Panc1 (cell line): Measurements from ENCODE around the gene WWOX. TPM values are rescaled to one million over a fixed set of nuclear protein-coding genes. Genes with fewer than 3 reads are reported as not detected.

Experiments used
- ATAC-seq: fragments of 200-7000 bp; cut with Tn5 transposase; 2 replicates; pipeline ENCODE4 v1.9.1; 2020; ENCODE audit warnings: mild to moderate bottlenecking, moderate library complexity
- BruUV-seq: library from RNA; stranded (reverse); fragments of 400-500 nt; replicated peaks from 2 replicates; lab custom pipeline; 2021; lab: Mats Ljungman, UMichigan
- CTCF ChIA-PET: fragments of 300-600 bp; sonication (Branson Sonifier 250); formaldehyde crosslinking; loops from one replicate; lab custom pipeline; 2022; ENCODE audit warnings: antibody characterized with exemption; lab: Charles Lee
- POLR2A ChIA-PET: fragments of 300-600 bp; sonication (Branson Sonifier 250); formaldehyde crosslinking; loops from one replicate; lab custom pipeline; 2022; ENCODE audit warnings: antibody characterized with exemption; lab: Charles Lee
- DNase-seq: peaks from one replicate; pipeline ENCODE4 v3.0.0-alpha.2; 2010; ENCODE audit warnings: low read depth, low spot score
- H3K27ac ChIP-seq: 2 replicates; pipeline ENCODE4 v1.5.1; 2011; ENCODE audit warnings: mild to moderate bottlenecking, low read length, inconsistent platforms
- H3K27me3 ChIP-seq: fragments of 200-500 bp; sonication (Bioruptor generic); 2 replicates; pipeline ENCODE4 v1.6.0; 2014; ENCODE audit warnings: low read length, inconsistent platforms; ENCODE audit not compliant: control insufficient read depth, insufficient read depth
- H3K36me3 ChIP-seq: fragments of 200-500 bp; sonication (Bioruptor generic); 2 replicates; pipeline ENCODE4 v1.5.1; 2014; ENCODE audit warnings: inconsistent platforms, mild to moderate bottlenecking, low read length, moderate library complexity; ENCODE audit not compliant: control insufficient read depth, insufficient read depth
- H3K4me1 ChIP-seq: 2 replicates; pipeline ENCODE4 v1.5.1; 2011; ENCODE audit warnings: inconsistent platforms, mild to moderate bottlenecking, low read length, moderate library complexity; ENCODE audit not compliant: control insufficient read depth, insufficient read depth
- H3K4me3 ChIP-seq, 2 experiments: 2 replicates each; pipeline ENCODE4 v1.5.1; 2011 to 2012; ENCODE audit warnings: low read depth in 2 of 2, low read length in 2 of 2, mild to moderate bottlenecking in 2 of 2, inconsistent platforms in 1 of 2, moderate library complexity in 1 of 2
- H3K9me3 ChIP-seq: fragments of 200-500 bp; sonication (Bioruptor generic); 2 replicates; pipeline ENCODE4 v1.5.1; 2014; ENCODE audit warnings: low read depth, mild to moderate bottlenecking, inconsistent platforms, low read length, moderate library complexity; ENCODE audit not compliant: control insufficient read depth, insufficient read depth
- POLR2AphosphoS5 ChIP-seq: IDR thresholded peaks from 2 replicates; pipeline ENCODE4 v1.6.1; 2012; ENCODE audit warnings: mild to moderate bottlenecking, low read depth, low read length, moderate library complexity
- SIN3A ChIP-seq: IDR thresholded peaks from 2 replicates; pipeline ENCODE4 v1.6.1; 2012; ENCODE audit warnings: low read depth, mild to moderate bottlenecking, low read length, moderate library complexity, borderline replicate concordance; ENCODE audit not compliant: insufficient read depth
- TCF7L2 ChIP-seq: IDR thresholded peaks from 2 replicates; pipeline ENCODE4 v1.6.1; 2011; ENCODE audit warnings: mild to moderate bottlenecking, low read depth, low read length, inconsistent platforms
- in situ Hi-C: cut with HindIII; loops from 2 replicates; pipeline ENCODE4 v1.10.0; 2016; ENCODE audit warnings: low sequenced_read_pairs, low pct_unique_long_range_greater_than_20kb
- intact Hi-C: fragments of 100-400 bp; cut with micrococcal nuclease; formaldehyde crosslinking; loops from one replicate; pipeline ENCODE4 v1.10.0; 2022; ENCODE audit not compliant: unreplicated experiment
- total RNA-seq: library from RNA; stranded (reverse); gene quantifications from one replicate; pipeline ENCODE4 v1.2.1, GENCODE V29; 2021; ENCODE audit not compliant: unreplicated experiment
- TF ChIP-seq, protein P1 (sequence below), 2 experiments: IDR thresholded peaks; 2 replicates each; pipeline ENCODE4 v1.6.1; 2011 to 2012; ENCODE audit warnings: low read depth in 2 of 2, control low read depth in 1 of 2, low read length in 1 of 2, mild to moderate bottlenecking in 1 of 2, moderate library complexity in 1 of 2; ENCODE audit not compliant: insufficient read depth in 1 of 2
- TF ChIP-seq, protein P2 (sequence below): fragments of 450-650 bp; IDR thresholded peaks from 2 replicates; pipeline ENCODE4 v1.5.1; 2017; ENCODE audit warnings: mild to moderate bottlenecking

The WWOX gene
- total RNA-seq, 1 experiment from 2014 or later: 12.5 TPM

DNA sequence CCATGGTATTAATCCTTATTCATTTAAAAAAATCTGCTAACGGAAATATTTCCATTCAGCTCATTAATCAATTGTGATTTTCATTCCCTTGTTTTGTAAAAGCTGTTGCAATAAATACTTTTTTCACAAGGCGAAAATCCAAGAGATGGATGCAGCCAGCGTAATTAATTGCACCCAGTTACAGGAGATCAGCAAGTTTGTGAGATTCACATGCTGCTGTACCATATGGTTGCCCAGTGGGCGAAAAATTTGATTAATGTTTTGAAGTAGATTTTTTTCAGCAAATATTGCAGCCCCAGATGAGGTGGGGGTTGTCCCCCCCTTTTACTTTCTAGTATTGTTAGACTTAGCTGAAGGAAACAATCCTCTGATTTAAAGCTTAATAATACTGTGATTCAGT is 186.6 kb downstream of the WWOX start:
- ChIA-PET POLR2A (no interaction called here), CTCF (no interaction called here)

DNA sequence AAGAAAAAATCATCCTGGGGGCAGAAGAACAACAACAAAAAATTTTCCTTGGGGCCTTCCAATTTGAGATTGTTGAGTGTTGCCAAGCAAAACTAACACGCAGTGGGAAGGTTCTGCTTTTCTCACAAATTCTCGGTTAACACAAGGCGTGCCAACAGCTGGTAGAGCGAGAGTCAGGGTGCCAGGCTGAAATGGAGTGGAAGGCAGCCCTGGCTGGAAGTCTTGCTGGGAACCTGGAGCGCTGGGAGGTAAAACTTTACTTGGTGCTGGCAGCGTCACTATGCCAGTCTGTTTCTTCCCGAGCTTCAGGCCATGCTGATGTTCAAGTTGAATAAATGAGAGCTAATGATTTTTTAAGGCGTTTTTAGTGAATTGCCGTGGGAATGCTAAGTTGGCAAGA is 189.4 kb downstream of the WWOX start:
- CTCF ChIA-PET: no interaction called here
- in situ Hi-C loops: no loop called here

More for the DNA sequence above, 186.6 kb downstream of the WWOX start:
- no peak for ATAC-seq
- TF ChIP-seq TCF7L2: no peak
- no peak for TF ChIP-seq POLR2AphosphoS5
- TF ChIP-seq SIN3A: no peak
- TF ChIP-seq, protein P1, sequence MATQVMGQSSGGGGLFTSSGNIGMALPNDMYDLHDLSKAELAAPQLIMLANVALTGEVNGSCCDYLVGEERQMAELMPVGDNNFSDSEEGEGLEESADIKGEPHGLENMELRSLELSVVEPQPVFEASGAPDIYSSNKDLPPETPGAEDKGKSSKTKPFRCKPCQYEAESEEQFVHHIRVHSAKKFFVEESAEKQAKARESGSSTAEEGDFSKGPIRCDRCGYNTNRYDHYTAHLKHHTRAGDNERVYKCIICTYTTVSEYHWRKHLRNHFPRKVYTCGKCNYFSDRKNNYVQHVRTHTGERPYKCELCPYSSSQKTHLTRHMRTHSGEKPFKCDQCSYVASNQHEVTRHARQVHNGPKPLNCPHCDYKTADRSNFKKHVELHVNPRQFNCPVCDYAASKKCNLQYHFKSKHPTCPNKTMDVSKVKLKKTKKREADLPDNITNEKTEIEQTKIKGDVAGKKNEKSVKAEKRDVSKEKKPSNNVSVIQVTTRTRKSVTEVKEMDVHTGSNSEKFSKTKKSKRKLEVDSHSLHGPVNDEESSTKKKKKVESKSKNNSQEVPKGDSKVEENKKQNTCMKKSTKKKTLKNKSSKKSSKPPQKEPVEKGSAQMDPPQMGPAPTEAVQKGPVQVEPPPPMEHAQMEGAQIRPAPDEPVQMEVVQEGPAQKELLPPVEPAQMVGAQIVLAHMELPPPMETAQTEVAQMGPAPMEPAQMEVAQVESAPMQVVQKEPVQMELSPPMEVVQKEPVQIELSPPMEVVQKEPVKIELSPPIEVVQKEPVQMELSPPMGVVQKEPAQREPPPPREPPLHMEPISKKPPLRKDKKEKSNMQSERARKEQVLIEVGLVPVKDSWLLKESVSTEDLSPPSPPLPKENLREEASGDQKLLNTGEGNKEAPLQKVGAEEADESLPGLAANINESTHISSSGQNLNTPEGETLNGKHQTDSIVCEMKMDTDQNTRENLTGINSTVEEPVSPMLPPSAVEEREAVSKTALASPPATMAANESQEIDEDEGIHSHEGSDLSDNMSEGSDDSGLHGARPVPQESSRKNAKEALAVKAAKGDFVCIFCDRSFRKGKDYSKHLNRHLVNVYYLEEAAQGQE (IDR thresholded peaks at IDR 0.05; ENCODE audit: insufficient read depth in 1 of 2, low read depth in 2 of 2, low read length in 1 of 2): no peak
- TF ChIP-seq, protein P2, sequence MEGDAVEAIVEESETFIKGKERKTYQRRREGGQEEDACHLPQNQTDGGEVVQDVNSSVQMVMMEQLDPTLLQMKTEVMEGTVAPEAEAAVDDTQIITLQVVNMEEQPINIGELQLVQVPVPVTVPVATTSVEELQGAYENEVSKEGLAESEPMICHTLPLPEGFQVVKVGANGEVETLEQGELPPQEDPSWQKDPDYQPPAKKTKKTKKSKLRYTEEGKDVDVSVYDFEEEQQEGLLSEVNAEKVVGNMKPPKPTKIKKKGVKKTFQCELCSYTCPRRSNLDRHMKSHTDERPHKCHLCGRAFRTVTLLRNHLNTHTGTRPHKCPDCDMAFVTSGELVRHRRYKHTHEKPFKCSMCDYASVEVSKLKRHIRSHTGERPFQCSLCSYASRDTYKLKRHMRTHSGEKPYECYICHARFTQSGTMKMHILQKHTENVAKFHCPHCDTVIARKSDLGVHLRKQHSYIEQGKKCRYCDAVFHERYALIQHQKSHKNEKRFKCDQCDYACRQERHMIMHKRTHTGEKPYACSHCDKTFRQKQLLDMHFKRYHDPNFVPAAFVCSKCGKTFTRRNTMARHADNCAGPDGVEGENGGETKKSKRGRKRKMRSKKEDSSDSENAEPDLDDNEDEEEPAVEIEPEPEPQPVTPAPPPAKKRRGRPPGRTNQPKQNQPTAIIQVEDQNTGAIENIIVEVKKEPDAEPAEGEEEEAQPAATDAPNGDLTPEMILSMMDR: no peak
- no peak overlapping the region for H3K27ac ChIP-seq
- intact Hi-C loops (no loop called here), in situ Hi-C loops (no loop called here)
- no peaks in the 10 kb centered on the region for H3K4me1 ChIP-seq
- H3K9me3 ChIP-seq: no peaks in the 10 kb centered on the region
- H3K27me3 ChIP-seq: no peaks in the 10 kb centered on the region
- no peak overlapping the region for H3K4me3 ChIP-seq
- no peaks in the 10 kb centered on the region for H3K36me3 ChIP-seq
- DNase-seq: no peak
- no TSS peak for BruUV-seq

More for the DNA sequence above, 189.4 kb downstream of the WWOX start:
- ATAC-seq: no peak
- TF ChIP-seq, protein P1 (IDR thresholded peaks at IDR 0.05; ENCODE audit: insufficient read depth in 1 of 2, low read depth in 2 of 2, low read length in 1 of 2): no peak
- no peak for TF ChIP-seq TCF7L2
- TF ChIP-seq, protein P2: no peak
- no peak for TF ChIP-seq POLR2AphosphoS5
- no peak for TF ChIP-seq SIN3A
- Histone ChIP-seq H3K9me3 (no peaks in the 10 kb centered on the region), H3K27me3 (no peaks in the 10 kb centered on the region), H3K4me3 (no peak overlapping the region), H3K4me1 (no peaks in the 10 kb centered on the region), H3K36me3 (no peaks in the 10 kb centered on the region), H3K27ac (no peak overlapping the region)
- no peak for DNase-seq
- BruUV-seq: no TSS peak
- POLR2A ChIA-PET: no interaction called here
- intact Hi-C loops: no loop called here
